SK-N-MC (cell line): Measurements from ENCODE around the gene SRGN.

Experiments used
- DNase-seq: peaks from one replicate; pipeline ENCODE4 v3.0.0-alpha.2; 2011; ENCODE audit warnings: low read depth, low spot score
- H3K27ac ChIP-seq: fragments of 200-600 bp; sonication (generic); 2 replicates; pipeline ENCODE4 v1.5.1; 2016; ENCODE audit warnings: mixed run types
- H3K36me3 ChIP-seq: fragments of 200-600 bp; sonication (generic); 2 replicates; pipeline ENCODE4 v1.6.1; 2017; ENCODE audit warnings: antibody characterized with exemption, low read length, mixed read lengths; ENCODE audit not compliant: insufficient read depth
- H3K4me3 ChIP-seq: fragments of 200-600 bp; sonication (generic); 2 replicates; pipeline ENCODE4 v1.5.1; 2016
- H3K9ac ChIP-seq: fragments of 200-600 bp; sonication (generic); 2 replicates; pipeline ENCODE4 v1.8.0; 2017; ENCODE audit warnings: mixed run types, mixed read lengths; ENCODE audit not compliant: insufficient read length
- H3K9me3 ChIP-seq: fragments of 200-600 bp; sonication (generic); 2 replicates; pipeline ENCODE4 v1.6.1; 2017; ENCODE audit warnings: low read depth, mild to moderate bottlenecking, antibody characterized with exemption, low read length, moderate library complexity, mixed read lengths
- EZH2 ChIP-seq: fragments of 200-600 bp; sonication (generic); IDR thresholded peaks from one replicate; pipeline ENCODE4 v1.6.1; 2017; ENCODE audit warnings: antibody characterized with exemption
- FOXP2 ChIP-seq: optimal IDR thresholded peaks from 2 replicates; pipeline ENCODE3; 2011; ENCODE audit warnings: mild to moderate bottlenecking, moderate library complexity; ENCODE audit not compliant: insufficient read depth; ENCODE audit errors: extremely low read length, control extremely low read depth
- POLR2AphosphoS5 ChIP-seq: IDR thresholded peaks from 2 replicates; pipeline ENCODE4 v1.6.1; 2012; ENCODE audit warnings: mild to moderate bottlenecking, low read depth, low read length, borderline replicate concordance

Gene SRGN

GRCh38 chr10:69091143-69091651 lies 3.3 kb downstream of the SRGN start:
- TF ChIP-seq EZH2 = no peak
- no peak overlapping the region for H3K27ac ChIP-seq
- DNase-seq = no peak
- H3K4me3 ChIP-seq = no peak overlapping the region
- no peaks in the 10 kb centered on the region for H3K36me3 ChIP-seq
- no peak overlapping the region for H3K9ac ChIP-seq
- H3K9me3 ChIP-seq = no peaks in the 10 kb centered on the region

DNA sequence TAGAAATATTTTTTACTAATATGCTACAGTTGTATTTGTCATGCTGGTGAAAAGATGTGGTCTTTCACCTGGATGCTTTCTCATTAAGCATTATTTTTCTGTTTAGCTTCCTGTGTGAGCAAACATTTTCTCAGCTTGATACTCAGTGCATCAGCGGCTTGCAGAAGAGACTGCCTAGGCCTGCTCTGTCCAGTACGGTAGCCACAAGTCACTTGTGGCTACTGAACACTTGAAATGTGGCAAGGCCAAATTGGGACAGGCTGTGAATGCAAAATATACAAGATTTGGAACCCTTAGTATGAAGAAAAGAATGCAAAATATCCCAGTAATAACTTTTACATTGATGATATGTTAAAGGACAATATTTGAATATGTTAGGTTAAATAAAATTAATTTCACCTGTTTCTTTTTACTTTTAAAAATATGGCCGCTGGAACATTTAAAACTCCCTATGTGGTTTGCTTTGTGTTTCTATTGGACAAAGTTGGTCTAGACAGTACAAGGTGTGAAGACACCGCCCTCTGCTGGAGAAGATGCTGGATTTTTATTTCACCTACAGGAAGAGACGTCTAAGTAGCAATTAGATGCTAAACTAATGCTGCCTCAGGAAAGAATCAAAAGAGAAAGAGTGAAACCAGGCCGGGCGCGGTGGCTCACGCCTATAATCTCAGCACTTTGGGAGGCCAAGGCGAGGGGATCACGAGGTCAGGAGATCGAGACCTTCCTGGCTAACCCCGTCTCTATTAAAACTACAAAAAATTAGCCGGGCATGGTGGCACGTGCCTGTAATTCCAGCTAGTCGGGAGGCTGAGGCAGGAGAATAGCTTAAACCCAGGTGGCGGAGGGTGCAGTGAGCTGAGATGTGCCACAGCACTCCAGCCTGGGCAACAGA lies 5.3 kb downstream of the SRGN start:
- Histone ChIP-seq H3K4me3 (no peak overlapping the region), H3K36me3 (no peaks in the 10 kb centered on the region), H3K9me3 (no peaks in the 10 kb centered on the region), H3K9ac (no peak overlapping the region), H3K27ac (no peak overlapping the region)
- TF ChIP-seq EZH2 = no peak
- no peak for TF ChIP-seq POLR2AphosphoS5
- no peak for TF ChIP-seq FOXP2
- peak; percentile 55 for DNase-seq

- Histone ChIP-seq H3K9ac (no peak overlapping the region), H3K9me3 (no peaks in the 10 kb centered on the region), H3K36me3 (no peaks in the 10 kb centered on the region), H3K27ac (no peak overlapping the region), H3K4me3 (no peak overlapping the region)
- no peak for TF ChIP-seq POLR2AphosphoS5
- no peak for TF ChIP-seq FOXP2
- no peak for TF ChIP-seq EZH2
- DNase-seq = no peak
Observed at GRCh38 chr10:69093933-69094332, 6.0 kb downstream of the SRGN start.

DNA sequence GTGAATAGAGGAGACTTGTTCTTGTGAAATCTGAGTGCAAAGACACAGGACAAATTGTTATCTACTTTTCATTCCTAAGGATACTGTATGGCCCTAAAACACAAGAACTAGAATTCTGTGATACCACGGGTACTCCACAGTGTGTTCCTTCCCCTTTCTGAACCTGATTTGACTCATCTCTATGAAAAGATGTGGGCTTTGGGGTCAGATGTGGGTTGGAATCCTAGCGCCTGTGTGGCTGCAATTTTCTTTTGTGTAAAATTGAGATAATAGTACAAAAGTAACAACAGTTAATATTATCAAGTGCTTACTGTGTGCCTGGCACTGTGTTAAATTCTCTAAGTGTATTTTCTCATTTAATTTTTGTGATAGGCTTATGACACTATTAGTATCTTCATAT lies 8.1 kb downstream of the SRGN start:
- Histone ChIP-seq H3K9me3 (no peaks in the 10 kb centered on the region), H3K36me3 (no peaks in the 10 kb centered on the region), H3K4me3 (no peak overlapping the region), H3K9ac (no peak overlapping the region), H3K27ac (no peak overlapping the region)
- TF ChIP-seq POLR2AphosphoS5 = no peak
- no peak for TF ChIP-seq FOXP2
- TF ChIP-seq EZH2 = no peak
- no peak for DNase-seq

GRCh38 chr10:69097729-69098128 lies 9.8 kb downstream of the SRGN start:
- TF ChIP-seq POLR2AphosphoS5 (no peak), EZH2 (no peak), FOXP2 (no peak)
- H3K9ac ChIP-seq = no peak overlapping the region
- DNase-seq = no peak
- no peak overlapping the region for H3K27ac ChIP-seq
- no peaks in the 10 kb centered on the region for H3K9me3 ChIP-seq
- no peaks in the 10 kb centered on the region for H3K36me3 ChIP-seq
- H3K4me3 ChIP-seq = no peak overlapping the region

DNA sequence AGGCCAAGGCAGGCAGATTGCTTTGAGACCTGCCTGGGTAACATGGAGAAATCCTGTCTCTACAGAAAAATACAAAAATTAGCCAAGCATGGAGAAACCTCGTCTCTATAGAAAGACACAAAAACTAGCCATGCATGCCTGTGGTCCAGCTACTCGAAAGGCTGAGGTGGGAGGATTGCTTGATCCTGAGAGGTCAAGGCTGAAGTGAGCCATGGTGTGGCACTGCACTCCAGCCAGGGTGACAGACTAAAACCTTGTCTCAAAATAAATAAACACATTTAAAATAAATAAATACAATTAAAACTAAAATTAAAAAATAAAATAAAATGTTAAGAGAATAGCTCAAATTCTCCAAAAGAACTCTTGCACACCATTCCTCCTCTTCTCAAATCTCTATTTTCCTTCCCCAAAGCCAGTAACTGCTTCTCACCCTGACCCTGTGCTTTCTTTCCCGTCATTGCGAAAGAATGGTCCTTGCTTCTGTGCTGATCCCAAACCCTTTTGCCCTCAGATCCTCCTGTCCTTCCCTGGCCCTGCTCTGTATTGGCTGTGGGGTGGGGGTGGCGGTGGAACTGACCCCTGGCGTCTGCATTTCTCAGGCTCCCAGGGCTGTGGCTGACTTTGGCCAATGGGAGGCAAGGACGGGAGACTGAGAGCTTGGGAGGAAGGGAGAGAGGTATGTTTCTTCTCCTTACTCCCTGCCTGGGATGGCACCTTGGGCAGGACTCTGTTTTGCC lies 12.4 kb downstream of the SRGN start:
- Histone ChIP-seq H3K9me3 (no peaks in the 10 kb centered on the region), H3K27ac (no peak overlapping the region), H3K4me3 (no peak overlapping the region), H3K9ac (no peak overlapping the region), H3K36me3 (no peaks in the 10 kb centered on the region)
- no peak for DNase-seq
- TF ChIP-seq FOXP2 (no peak), POLR2AphosphoS5 (no peak), EZH2 (no peak)

- H3K9me3 ChIP-seq = no peaks in the 10 kb centered on the region
- no peak overlapping the region for H3K27ac ChIP-seq
- DNase-seq = no peak
- TF ChIP-seq FOXP2 (no peak), POLR2AphosphoS5 (no peak), EZH2 (no peak)
- no peak overlapping the region for H3K4me3 ChIP-seq
- no peaks in the 10 kb centered on the region for H3K36me3 ChIP-seq
- no peak overlapping the region for H3K9ac ChIP-seq
Observed at GRCh38 chr10:69101451-69102095, 13.7 kb downstream of the SRGN start.

GRCh38 chr10:69102440-69102839 lies 14.5 kb downstream of the SRGN start:
- no peak overlapping the region for H3K27ac ChIP-seq
- DNase-seq = no peak
- no peaks in the 10 kb centered on the region for H3K36me3 ChIP-seq
- H3K4me3 ChIP-seq = no peak overlapping the region
- H3K9me3 ChIP-seq = no peaks in the 10 kb centered on the region
- TF ChIP-seq EZH2 = no peak
- TF ChIP-seq POLR2AphosphoS5 = no peak
- no peak for TF ChIP-seq FOXP2
- no peak overlapping the region for H3K9ac ChIP-seq
